ENCODE results near the gene TLE3.

Gene TLE3

GRCh38 chr15:70082281-70082900, 15.3 kb downstream of the TLE3 start:
- no peak for DNase-seq (ENCODE audit: low spot score)

- no peak for DNase-seq (ENCODE audit: low spot score)
Observed at GRCh38 chr15:70081612-70082011, 16.1 kb downstream of the TLE3 start.

GRCh38 chr15:70080347-70080746, 17.4 kb downstream of the TLE3 start:
- no peak for DNase-seq (ENCODE audit: low spot score)

- DNase-seq (ENCODE audit: low spot score): no peak
Observed at GRCh38 chr15:70079888-70080287, 17.8 kb downstream of the TLE3 start.

- no peak for DNase-seq (ENCODE audit: low spot score)
Observed at GRCh38 chr15:70078578-70079417, 18.9 kb downstream of the TLE3 start.

- DNase-seq (ENCODE audit: low spot score): no peak
Observed at GRCh38 chr15:70077188-70078147, 20.2 kb downstream of the TLE3 start.

- no peak for DNase-seq (ENCODE audit: low spot score)
Observed at GRCh38 chr15:70074380-70074779, 23.3 kb downstream of the TLE3 start.

GRCh38 chr15:70072479-70072878, 25.2 kb downstream of the TLE3 start:
- no peak for DNase-seq (ENCODE audit: low spot score)

GRCh38 chr15:70071799-70072198, 25.9 kb downstream of the TLE3 start:
- DNase-seq (ENCODE audit: low spot score): no peak

GRCh38 chr15:70069716-70070115, 28.0 kb downstream of the TLE3 start:
- no peak for DNase-seq (ENCODE audit: low spot score)

GRCh38 chr15:70068783-70069565, 28.7 kb downstream of the TLE3 start:
- DNase-seq (ENCODE audit: low spot score): no peak

GRCh38 chr15:70067681-70068080, 30.0 kb downstream of the TLE3 start:
- DNase-seq (ENCODE audit: low spot score): no peak

- DNase-seq (ENCODE audit: low spot score): no peak
Observed at GRCh38 chr15:70067011-70067410, 30.7 kb downstream of the TLE3 start.

- DNase-seq (ENCODE audit: low spot score): peak; percentile 50
Observed at GRCh38 chr15:70066447-70066846, 31.3 kb downstream of the TLE3 start.

GRCh38 chr15:70066004-70066403, 31.7 kb downstream of the TLE3 start:
- no peak for DNase-seq (ENCODE audit: low spot score)

- DNase-seq (ENCODE audit: low spot score): no peak
Observed at GRCh38 chr15:70065006-70065722, 32.6 kb downstream of the TLE3 start.

GRCh38 chr15:70064441-70064840, 33.3 kb downstream of the TLE3 start:
- peak; percentile 35 for DNase-seq (ENCODE audit: low spot score)

- DNase-seq (ENCODE audit: low spot score): no peak
Observed at GRCh38 chr15:70063980-70064379, 33.7 kb downstream of the TLE3 start.

- no peak for DNase-seq (ENCODE audit: low spot score)
Observed at GRCh38 chr15:70063261-70063925, 34.3 kb downstream of the TLE3 start.

GRCh38 chr15:70062321-70062956, 35.3 kb downstream of the TLE3 start:
- DNase-seq (ENCODE audit: low spot score): peak; percentile 81
